GM12874 (cell line): Measurements from ENCODE around the gene ZMYM2.

Experiments
- CTCF ChIP-seq: IDR thresholded peaks from 2 replicates; pipeline ENCODE4 v1.5.1; 2011; ENCODE audit warnings: low read depth, mild to moderate bottlenecking, control low read depth, low read length, moderate library complexity; ENCODE audit not compliant: insufficient read depth

Gene ZMYM2

GRCh38 chr13:20101467-20102316, 143.2 kb downstream of the ZMYM2 start:
- TF ChIP-seq CTCF: no peak

- no peak for TF ChIP-seq CTCF
Observed at GRCh38 chr13:20102525-20103180, 144.1 kb downstream of the ZMYM2 start.

- TF ChIP-seq CTCF: no peak
Observed at GRCh38 chr13:20105161-20105689, 146.7 kb downstream of the ZMYM2 start.

GRCh38 chr13:20106742-20107141, 148.2 kb downstream of the ZMYM2 start:
- no peak for TF ChIP-seq CTCF

- no peak for TF ChIP-seq CTCF
Observed at GRCh38 chr13:20109037-20109436, 150.5 kb downstream of the ZMYM2 start.

GRCh38 chr13:20114066-20114610, 155.6 kb downstream of the ZMYM2 start:
- TF ChIP-seq CTCF: no peak

- no peak for TF ChIP-seq CTCF
Observed at GRCh38 chr13:20116213-20116612, 157.7 kb downstream of the ZMYM2 start.
